HG03060 (cell line): ENCODE measurements around the gene PCSK4.

ENCODE experiments used
- ATAC-seq: cut with Tn5 transposase; IDR thresholded peaks from one replicate; pipeline ENCODE4 v1.9.1; 2021; ENCODE audit warnings: low read depth, moderate number of reproducible peaks; ENCODE audit not compliant: unreplicated experiment

PCSK4 gene

GRCh38 chr19:1472231-1473084 is 17.7 kb downstream of the PCSK4 start:
- ATAC-seq: no peak

- ATAC-seq: no peak
Measured at GRCh38 chr19:1471515-1472160, 18.5 kb downstream of the PCSK4 start.

- ATAC-seq: no peak
Measured at GRCh38 chr19:1471010-1471514, 19.1 kb downstream of the PCSK4 start.

GRCh38 chr19:1470305-1471009 is 19.7 kb downstream of the PCSK4 start:
- no peak for ATAC-seq

- ATAC-seq: no peak
Measured at GRCh38 chr19:1470055-1470304, 20.2 kb downstream of the PCSK4 start.

GRCh38 chr19:1469255-1470054 is 20.7 kb downstream of the PCSK4 start:
- ATAC-seq: no peak

- no peak for ATAC-seq
Measured at GRCh38 chr19:1468821-1469254, 21.3 kb downstream of the PCSK4 start.

GRCh38 chr19:1468274-1468820 is 21.8 kb downstream of the PCSK4 start:
- no peak for ATAC-seq

- ATAC-seq: no peak
Measured at GRCh38 chr19:1467490-1468273, 22.5 kb downstream of the PCSK4 start.

- ATAC-seq: no peak
Measured at GRCh38 chr19:1467215-1467489, 23.0 kb downstream of the PCSK4 start.

- ATAC-seq: no peak
Measured at GRCh38 chr19:1466461-1467214, 23.5 kb downstream of the PCSK4 start.

- no peak for ATAC-seq
Measured at GRCh38 chr19:1466018-1466460, 24.1 kb downstream of the PCSK4 start.

- ATAC-seq: no peak
Measured at GRCh38 chr19:1465191-1466016, 24.7 kb downstream of the PCSK4 start.

GRCh38 chr19:1461862-1462261 is 28.3 kb downstream of the PCSK4 start:
- ATAC-seq: no peak

- ATAC-seq: no peak
Measured at GRCh38 chr19:1460033-1460995, 29.8 kb downstream of the PCSK4 start.

- ATAC-seq: no peak
Measured at GRCh38 chr19:1459479-1459878, 30.7 kb downstream of the PCSK4 start.

- no peak for ATAC-seq
Measured at GRCh38 chr19:1457892-1458291, 32.3 kb downstream of the PCSK4 start.
